ENCODE data around the gene SEMA6B.
"Not testable (repeated sequence)": the region's sequence is repeated elsewhere in the genome, so short reads cannot be mapped to it uniquely, and the experiment has no call there.

Gene SEMA6B

GRCh38 chr19:4559569-4559968 lies at the start of gene SEMA6B:
TSS of gene SEMA6B (minus strand) at chr19:4559684. CDS start at chr19:4558457, 1,227 bp downstream.
- no peak for DNase-seq

- DNase-seq, result peak; percentile 87
Observed at GRCh38 chr19:4606921-4607678, 47.6 kb upstream of the SEMA6B start.

- no peak for DNase-seq
Observed at GRCh38 chr19:4606181-4606580, 46.7 kb upstream of the SEMA6B start.

- DNase-seq, result no peak
Observed at GRCh38 chr19:4604912-4605311, 45.4 kb upstream of the SEMA6B start.

- no peak for DNase-seq
Observed at GRCh38 chr19:4602915-4603314, 43.4 kb upstream of the SEMA6B start.

- DNase-seq, result no peak
Observed at GRCh38 chr19:4602173-4602788, 42.8 kb upstream of the SEMA6B start.

GRCh38 chr19:4600893-4601292 lies 41.4 kb upstream of the SEMA6B start:
- DNase-seq, result peak; percentile 64

- no peak for DNase-seq
Observed at GRCh38 chr19:4600082-4600481, 40.6 kb upstream of the SEMA6B start.

- DNase-seq, result no peak
Observed at GRCh38 chr19:4598712-4599111, 39.2 kb upstream of the SEMA6B start.

GRCh38 chr19:4597975-4598671 lies 38.6 kb upstream of the SEMA6B start:
- peak; percentile 59 for DNase-seq

GRCh38 chr19:4597278-4597974 lies 37.9 kb upstream of the SEMA6B start:
- DNase-seq, result peak; percentile 56

- peak; percentile 34 for DNase-seq
Observed at GRCh38 chr19:4596033-4596904, 36.8 kb upstream of the SEMA6B start.

GRCh38 chr19:4595158-4595557 lies 35.7 kb upstream of the SEMA6B start:
- DNase-seq, result not testable (repeated sequence)

- DNase-seq, result no peak
Observed at GRCh38 chr19:4594201-4594600, 34.7 kb upstream of the SEMA6B start.

- DNase-seq, result no peak
Observed at GRCh38 chr19:4593409-4593851, 33.9 kb upstream of the SEMA6B start.

GRCh38 chr19:4592445-4592844 lies 33.0 kb upstream of the SEMA6B start:
- peak; percentile 30 for DNase-seq

- no peak for DNase-seq
Observed at GRCh38 chr19:4591320-4591719, 31.8 kb upstream of the SEMA6B start.

GRCh38 chr19:4590559-4590958 lies 31.1 kb upstream of the SEMA6B start:
- no peak for DNase-seq

GRCh38 chr19:4589579-4590410 lies 30.3 kb upstream of the SEMA6B start:
- no peak for DNase-seq

GRCh38 chr19:4588291-4588761 lies 28.8 kb upstream of the SEMA6B start:
- DNase-seq, result no peak

- DNase-seq, result no peak
Observed at GRCh38 chr19:4587527-4587926, 28.0 kb upstream of the SEMA6B start.
